Ramos (cell line): ENCODE results near the gene LMAN2.
"Not testable (repeated sequence)": the region's sequence is repeated elsewhere in the genome, so short reads cannot be mapped to it uniquely, and the experiment has no call there.

Experiments used
- in situ Hi-C: fragments of 300-500 bp; cut with MboI; formaldehyde crosslinking; loops from one replicate; pipeline ENCODE4 v1.14.3; 2022; ENCODE audit warnings: low sequenced_read_pairs; ENCODE audit not compliant: unreplicated experiment

The LMAN2 gene

DNA sequence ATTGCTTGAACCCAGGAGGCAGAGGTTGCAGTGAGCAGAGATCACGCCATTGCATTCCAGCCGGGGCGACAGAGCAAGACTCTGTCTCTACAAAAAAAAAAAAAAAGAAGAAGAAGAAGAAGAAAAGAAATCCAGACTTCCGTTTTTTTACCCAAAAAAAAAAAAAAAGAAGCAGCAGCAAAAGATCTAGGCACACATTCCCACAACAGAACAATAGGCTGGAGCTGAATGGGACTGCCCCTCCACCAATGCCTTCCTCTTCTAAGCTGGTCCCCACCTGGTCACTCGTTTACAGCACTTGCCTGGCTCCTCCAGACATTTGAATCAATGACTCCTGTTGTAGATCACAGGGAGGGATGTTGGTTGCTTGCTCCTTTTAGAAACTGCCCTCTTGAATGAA, 1.6 kb upstream of the LMAN2 start:
- in situ Hi-C loops = no loop called here

GRCh38 chr5:177350776-177351391, 584 bp downstream of the LMAN2 start:
- in situ Hi-C loops = no loop called here

GRCh38 chr5:177349762-177350161, 1.7 kb downstream of the LMAN2 start:
- in situ Hi-C loops = no loop called here

- in situ Hi-C loops = no loop called here
Observed at GRCh38 chr5:177349362-177349647, 2.2 kb downstream of the LMAN2 start.

DNA sequence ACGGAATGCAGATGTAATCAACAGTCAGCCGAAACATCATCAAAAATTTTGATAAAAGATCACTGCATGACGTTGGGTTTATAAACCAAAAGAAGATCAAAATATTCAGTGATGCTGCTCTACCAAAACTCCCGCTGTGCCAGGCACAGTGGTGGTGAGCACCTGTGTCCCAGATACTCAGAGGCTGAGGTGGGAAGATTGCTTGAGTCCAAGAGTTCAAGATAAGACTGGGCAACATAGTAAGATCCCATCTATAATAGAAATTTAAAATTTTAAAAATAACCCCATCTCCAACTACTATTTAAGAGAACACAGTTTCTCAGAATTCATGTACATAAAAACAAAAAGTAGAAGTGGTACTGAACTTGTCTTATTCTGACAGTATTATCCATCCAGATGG, 3.8 kb downstream of the LMAN2 start:
- in situ Hi-C loops = no loop called here

DNA sequence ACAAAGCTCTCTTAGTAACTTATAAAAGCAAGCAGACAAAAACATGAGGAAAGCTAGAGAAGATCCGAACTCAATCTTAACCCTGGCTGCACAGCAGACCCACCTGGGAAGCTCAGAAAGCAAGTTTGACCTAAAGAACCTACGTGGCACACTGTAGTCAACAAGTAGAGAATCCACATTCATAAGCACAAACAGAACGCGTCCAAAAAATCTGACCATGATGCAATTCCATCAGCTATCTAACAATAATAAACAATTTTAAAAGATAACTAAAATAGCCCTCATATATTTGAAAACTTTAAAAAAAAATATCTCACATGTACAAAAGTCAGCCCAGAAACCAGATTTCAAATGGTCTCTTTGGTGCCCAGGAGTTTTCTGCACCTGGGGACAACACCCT, 4.6 kb downstream of the LMAN2 start:
- in situ Hi-C loops = no loop called here

- in situ Hi-C loops = no loop called here
Observed at GRCh38 chr5:177344891-177345290, 6.6 kb downstream of the LMAN2 start.

GRCh38 chr5:177343777-177344176, 7.7 kb downstream of the LMAN2 start:
- in situ Hi-C loops = no loop called here

DNA sequence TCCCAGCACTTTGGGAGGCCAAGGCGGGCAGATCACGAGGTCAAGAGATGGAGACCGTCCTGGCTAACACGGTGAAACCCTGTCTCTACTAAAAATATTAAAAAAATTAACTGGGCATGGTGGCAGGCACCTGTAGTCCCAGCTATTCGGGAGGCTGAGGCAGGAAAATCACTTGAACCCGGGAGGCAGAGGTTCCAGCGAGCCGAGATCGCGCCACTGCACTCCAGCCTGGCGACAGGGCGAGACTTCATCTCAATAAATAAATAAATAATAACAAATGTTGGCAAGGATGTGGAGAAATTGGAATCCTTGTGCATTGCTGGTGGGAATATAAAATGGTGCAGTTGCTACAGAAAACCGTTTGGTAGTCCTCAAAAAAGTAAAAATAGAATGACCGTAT, 8.5 kb downstream of the LMAN2 start:
- in situ Hi-C loops = not testable (repeated sequence)

DNA sequence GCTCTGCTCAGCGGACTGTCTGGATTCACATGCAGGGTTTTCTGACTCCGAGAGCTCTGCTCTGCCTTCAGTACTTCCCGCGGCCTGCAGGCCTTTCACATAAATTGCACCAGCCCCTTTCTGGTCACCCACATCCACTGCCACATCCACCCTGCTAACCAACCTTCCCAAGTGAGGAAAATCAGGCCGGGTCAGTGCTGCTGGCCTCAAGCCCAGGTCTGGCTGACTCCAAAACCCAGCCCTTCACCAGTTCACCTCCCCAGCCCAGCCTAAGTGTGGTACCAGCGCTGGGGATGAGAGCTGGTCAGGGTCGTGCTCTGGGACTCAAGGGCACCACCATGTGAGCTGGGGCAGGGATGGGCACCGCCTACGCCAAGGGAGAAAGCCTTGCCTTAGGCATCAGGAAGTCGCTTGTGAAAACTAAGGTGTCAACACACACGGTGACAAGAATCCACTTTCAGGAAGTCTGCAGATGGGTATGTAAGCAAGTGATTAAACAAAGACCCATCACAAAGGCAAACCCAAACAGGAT, 12.3 kb downstream of the LMAN2 start:
- in situ Hi-C loops = no loop called here

DNA sequence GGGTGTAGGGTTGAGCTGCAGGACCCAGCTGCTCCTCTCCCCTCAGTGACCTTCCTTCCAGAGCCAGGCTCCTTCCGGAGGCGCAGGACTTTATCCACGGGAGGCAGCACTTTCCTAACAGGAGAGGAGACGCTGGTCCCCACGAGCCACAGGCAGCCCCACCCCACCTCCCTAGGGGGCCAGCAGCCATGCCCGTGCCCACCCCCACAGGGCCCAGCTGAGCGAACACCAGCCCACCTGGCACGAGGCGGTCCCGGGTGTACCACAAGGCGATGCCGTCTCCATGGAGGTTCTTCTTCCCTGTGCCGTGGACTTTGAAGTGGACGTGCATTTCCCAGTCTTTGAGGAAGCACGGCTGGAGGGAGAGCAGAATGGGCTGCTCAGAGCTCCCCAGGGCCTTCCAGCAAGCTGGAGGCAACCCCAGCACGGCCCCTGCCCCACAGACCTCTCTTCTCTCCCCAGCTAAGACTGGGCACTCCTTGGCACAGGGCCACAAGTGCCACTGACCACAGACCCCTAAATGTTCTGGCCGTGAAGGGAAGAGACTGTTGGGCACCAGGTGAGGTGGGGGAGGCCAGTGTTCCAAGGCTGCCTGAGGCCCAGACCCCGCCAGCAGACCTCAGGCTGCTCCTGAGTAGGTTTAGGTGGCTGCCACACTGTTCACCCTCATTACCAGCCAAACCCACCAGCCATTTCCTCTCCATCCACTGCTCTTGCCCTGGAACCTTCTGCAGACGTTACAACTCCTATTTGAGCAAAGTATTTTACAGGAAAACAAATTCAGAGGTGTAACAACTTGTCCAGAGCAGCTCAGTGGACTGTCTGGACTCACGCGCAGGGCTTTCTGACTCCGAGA, 13.0 kb downstream of the LMAN2 start:
- in situ Hi-C loops = no loop called here

- in situ Hi-C loops = no loop called here
Observed at GRCh38 chr5:177336603-177337494, 14.6 kb downstream of the LMAN2 start.

- in situ Hi-C loops = no loop called here
Observed at GRCh38 chr5:177336112-177336511, 15.4 kb downstream of the LMAN2 start.

DNA sequence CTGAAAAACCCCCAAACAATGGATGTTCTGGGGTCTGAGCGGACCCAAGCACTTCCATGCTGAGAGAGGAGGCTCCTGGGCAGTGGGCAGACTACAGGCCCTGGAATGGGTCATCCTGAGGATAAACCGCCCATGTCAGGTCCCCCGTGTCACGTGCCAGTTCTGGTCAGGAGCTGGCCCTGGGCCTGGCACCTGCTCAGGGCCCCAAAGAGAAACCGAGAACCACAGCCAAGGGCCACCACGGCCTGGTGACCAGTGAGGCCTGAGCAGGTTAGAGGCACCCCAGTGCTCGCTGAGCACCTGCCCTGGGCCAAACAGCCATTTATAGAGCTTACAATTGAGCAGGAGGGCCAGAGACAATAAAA, 15.8 kb downstream of the LMAN2 start:
- in situ Hi-C loops = no loop called here

- in situ Hi-C loops = no loop called here
Observed at GRCh38 chr5:177334781-177335700, 16.4 kb downstream of the LMAN2 start.

GRCh38 chr5:177334155-177334551, 17.3 kb downstream of the LMAN2 start:
- in situ Hi-C loops = no loop called here

DNA sequence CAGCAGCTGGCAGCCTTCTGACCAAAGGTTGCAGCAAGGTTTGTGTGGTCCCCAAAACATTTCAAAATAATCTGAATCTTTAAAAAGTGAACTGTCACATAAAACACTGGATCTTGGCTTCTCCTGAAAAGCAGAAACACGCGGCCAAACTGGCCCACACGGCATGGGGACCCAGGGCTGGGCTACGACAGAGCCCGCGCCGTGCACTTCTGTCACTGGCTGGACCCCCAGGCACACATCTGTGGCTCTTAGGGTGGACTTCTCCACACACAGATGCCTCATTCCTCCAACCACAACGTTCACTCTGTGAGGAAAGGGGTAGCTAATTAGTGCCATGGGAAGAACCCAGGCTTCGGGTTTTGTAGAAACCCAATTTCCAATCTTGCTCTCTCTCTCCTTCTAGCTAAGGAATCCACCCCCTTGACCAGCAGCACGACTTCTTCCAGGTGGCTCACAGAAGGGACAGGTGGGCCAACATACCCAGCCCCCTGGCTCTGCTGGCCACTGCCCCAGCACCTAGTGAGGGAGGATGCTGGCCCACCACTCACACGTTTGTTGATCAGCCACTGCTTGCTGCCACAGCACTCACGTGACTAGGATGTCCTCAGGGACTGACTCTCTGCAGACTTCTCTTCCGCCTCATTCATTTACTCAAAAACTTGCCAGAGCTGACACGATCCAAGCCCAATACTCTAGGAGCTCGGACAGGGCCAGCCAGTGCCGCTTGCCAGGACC, 17.9 kb downstream of the LMAN2 start:
- in situ Hi-C loops = no loop called here

DNA sequence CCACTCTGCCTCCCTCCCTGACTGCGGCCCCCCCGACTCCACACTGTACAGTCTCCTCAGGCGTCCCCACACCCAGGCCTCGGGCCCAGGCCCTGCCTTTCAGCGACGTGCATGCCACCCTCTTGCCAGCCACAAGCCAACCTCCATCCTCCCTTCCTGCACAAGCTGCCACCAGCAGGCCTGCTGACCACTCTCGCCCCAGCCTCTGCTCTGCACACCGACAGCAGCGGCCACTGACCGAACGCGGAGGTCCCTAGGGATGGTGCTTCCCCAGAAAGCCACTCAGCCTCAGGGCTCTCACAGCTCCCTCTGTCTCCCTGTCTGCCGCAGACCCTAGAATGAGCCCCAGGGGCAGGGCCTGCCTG, 18.6 kb downstream of the LMAN2 start:
- in situ Hi-C loops = no loop called here
